Vagina (tissue), 2 donors: Measurements from ENCODE around the gene TTC28.

Experiments
- POLR2AphosphoS5 ChIP-seq, 2 donors: sonication (generic); formaldehyde crosslinking; IDR thresholded peaks; one replicate each; pipeline ENCODE4 v1.9.0; 2017; ENCODE audit warnings: antibody characterized with exemption in 2 of 2, mild to moderate bottlenecking in 2 of 2, low read depth in 1 of 2; ENCODE audit not compliant: insufficient read depth in 1 of 2
- TF ChIP-seq, protein P1 (sequence below), 3 experiments: fragments of 450-650 bp in 2 of 3; fragments of 200-600 bp in 1 of 3; sonication (generic) in 1 of 3; IDR thresholded peaks; one replicate each; pipeline ENCODE4 v1.5.1; 2017 to 2019; ENCODE audit warnings: antibody characterized with exemption in 3 of 3, mild to moderate bottlenecking in 2 of 3, moderate library complexity in 2 of 3

GRCh38 chr22:28407645-28408044 lies 272.0 kb downstream of the TTC28 start:
- TF ChIP-seq POLR2AphosphoS5 (IDR thresholded peaks at IDR 0.05; ENCODE audit: insufficient read depth in 1 of 2, low read depth in 1 of 2), result no peak
- TF ChIP-seq, protein P1, sequence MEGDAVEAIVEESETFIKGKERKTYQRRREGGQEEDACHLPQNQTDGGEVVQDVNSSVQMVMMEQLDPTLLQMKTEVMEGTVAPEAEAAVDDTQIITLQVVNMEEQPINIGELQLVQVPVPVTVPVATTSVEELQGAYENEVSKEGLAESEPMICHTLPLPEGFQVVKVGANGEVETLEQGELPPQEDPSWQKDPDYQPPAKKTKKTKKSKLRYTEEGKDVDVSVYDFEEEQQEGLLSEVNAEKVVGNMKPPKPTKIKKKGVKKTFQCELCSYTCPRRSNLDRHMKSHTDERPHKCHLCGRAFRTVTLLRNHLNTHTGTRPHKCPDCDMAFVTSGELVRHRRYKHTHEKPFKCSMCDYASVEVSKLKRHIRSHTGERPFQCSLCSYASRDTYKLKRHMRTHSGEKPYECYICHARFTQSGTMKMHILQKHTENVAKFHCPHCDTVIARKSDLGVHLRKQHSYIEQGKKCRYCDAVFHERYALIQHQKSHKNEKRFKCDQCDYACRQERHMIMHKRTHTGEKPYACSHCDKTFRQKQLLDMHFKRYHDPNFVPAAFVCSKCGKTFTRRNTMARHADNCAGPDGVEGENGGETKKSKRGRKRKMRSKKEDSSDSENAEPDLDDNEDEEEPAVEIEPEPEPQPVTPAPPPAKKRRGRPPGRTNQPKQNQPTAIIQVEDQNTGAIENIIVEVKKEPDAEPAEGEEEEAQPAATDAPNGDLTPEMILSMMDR (IDR thresholded peaks at IDR 0.05), result no peak
